HepG2 (cell line): Measurements from ENCODE around the gene CMTM8. TPM values are rescaled to one million over a fixed set of nuclear protein-coding genes. Genes with fewer than 3 reads are reported as not detected.

Source experiments
- AHR ChIP-seq: IDR thresholded peaks from 2 replicates; pipeline ENCODE4 v1.6.1; 2018; ENCODE audit warnings: missing genetic modification reagents, missing compliant biosample characterization
- ATF5 ChIP-seq: sonication (generic); formaldehyde crosslinking; IDR thresholded peaks from 2 replicates; pipeline ENCODE4 v1.4.0; 2020; ENCODE audit warnings: mild to moderate bottlenecking, low read depth, missing genetic modification reagents
- CREM ChIP-seq, 2 experiments: sonication (generic) in 1 of 2; formaldehyde crosslinking in 1 of 2; IDR thresholded peaks; 2 replicates each; pipeline versions ENCODE4 v1.4.0 to v1.6.1; 2016 to 2020; ENCODE audit warnings: antibody characterized with exemption in 1 of 2, mild to moderate bottlenecking in 1 of 2, missing genetic modification reagents in 1 of 2
- DRAP1 ChIP-seq: IDR thresholded peaks from 2 replicates; pipeline ENCODE4 v1.6.1; 2016; ENCODE audit warnings: missing genetic modification reagents, missing compliant biosample characterization
- ELK4 ChIP-seq: sonication (generic); formaldehyde crosslinking; IDR thresholded peaks from 2 replicates; pipeline ENCODE4 v1.9.0; 2021; ENCODE audit warnings: missing genetic modification reagents, borderline replicate concordance
- ERF ChIP-seq: IDR thresholded peaks from 2 replicates; pipeline ENCODE4 v1.6.1; 2018; ENCODE audit warnings: missing biosample characterization, missing genetic modification reagents
- GMEB2 ChIP-seq: IDR thresholded peaks from 2 replicates; pipeline ENCODE4 v1.6.1; 2016; ENCODE audit warnings: missing biosample characterization, missing genetic modification reagents, low read depth
- HINFP ChIP-seq: sonication (generic); formaldehyde crosslinking; IDR thresholded peaks from 2 replicates; pipeline ENCODE4 v1.4.0; 2020; ENCODE audit warnings: low read depth, mild to moderate bottlenecking, missing genetic modification reagents
- IKZF4 ChIP-seq: sonication (generic); formaldehyde crosslinking; IDR thresholded peaks from 2 replicates; pipeline ENCODE4 v1.5.1; 2020; ENCODE audit warnings: borderline replicate concordance, mild to moderate bottlenecking, low read depth, missing genetic modification reagents; ENCODE audit errors: not compliant biosample characterization
- KLF11 ChIP-seq: IDR thresholded peaks from 2 replicates; pipeline ENCODE4 v1.6.1; 2016; ENCODE audit warnings: missing compliant biosample characterization
- KLF16 ChIP-seq, 2 experiments: sonication (generic) in 1 of 2; formaldehyde crosslinking in 1 of 2; IDR thresholded peaks; 2 replicates each; pipeline versions ENCODE4 v1.6.1 to v1.8.0; 2016 to 2023; ENCODE audit warnings: missing genetic modification reagents in 2 of 2, missing compliant biosample characterization in 1 of 2
- MBNL3 ChIP-seq: fragments of 250-450 bp; sonication (Bioruptor Pico); conservative IDR thresholded peaks from 2 replicates; pipeline ENCODE4 v1.8.0; 2022; ENCODE audit warnings: mild to moderate bottlenecking, inconsistent platforms
- NR2F1 ChIP-seq, 2 experiments: fragments of 450-650 bp in 1 of 2; formaldehyde crosslinking in 1 of 2; IDR thresholded peaks; 2 replicates each; pipeline versions ENCODE4 v1.5.0 to v1.6.1; 2016 to 2020; ENCODE audit warnings: mild to moderate bottlenecking in 1 of 2, missing compliant biosample characterization in 1 of 2, missing genetic modification reagents in 1 of 2, moderate library complexity in 1 of 2
- SAFB2 ChIP-seq: sonication (generic); formaldehyde crosslinking; IDR thresholded peaks from 2 replicates; pipeline ENCODE4 v1.5.1; 2020; ENCODE audit warnings: missing genetic modification reagents, low read depth, mild to moderate bottlenecking, borderline replicate concordance
- SPEN ChIP-seq: sonication (generic); formaldehyde crosslinking; IDR thresholded peaks from 2 replicates; pipeline ENCODE4 v1.5.1; 2020; ENCODE audit warnings: low read depth, mild to moderate bottlenecking, missing genetic modification reagents
- TSC22D2 ChIP-seq: sonication (generic); formaldehyde crosslinking; IDR thresholded peaks from 2 replicates; pipeline ENCODE4 v1.5.1; 2020; ENCODE audit warnings: missing genetic modification reagents, mild to moderate bottlenecking, borderline replicate concordance
- YEATS4 ChIP-seq: sonication (generic); formaldehyde crosslinking; IDR thresholded peaks from 2 replicates; pipeline ENCODE4 v1.4.0; 2020; ENCODE audit warnings: missing genetic modification reagents, borderline replicate concordance
- ZBTB43 ChIP-seq: sonication (generic); formaldehyde crosslinking; conservative IDR thresholded peaks from 2 replicates; pipeline ENCODE4 v1.4.0; 2020; ENCODE audit warnings: missing genetic modification reagents
- ZFY ChIP-seq: sonication (generic); formaldehyde crosslinking; IDR thresholded peaks from 2 replicates; pipeline ENCODE4 v1.4.0; 2020; ENCODE audit warnings: missing genetic modification reagents
- ZKSCAN1 ChIP-seq: fragments of 150-350 bp; IDR thresholded peaks from 2 replicates; pipeline ENCODE4 v1.6.1; 2014; ENCODE audit warnings: low read length
- ZNF17 ChIP-seq: sonication (generic); formaldehyde crosslinking; IDR thresholded peaks from 2 replicates; pipeline ENCODE4 v1.5.0; 2020; ENCODE audit warnings: mild to moderate bottlenecking, missing genetic modification reagents
- ZNF264 ChIP-seq: sonication (generic); formaldehyde crosslinking; IDR thresholded peaks from 2 replicates; pipeline ENCODE4 v1.4.0; 2020; ENCODE audit warnings: missing genetic modification reagents
- polyA plus RNA-seq, 8 experiments: library from polyadenylated mRNA; depleted of rRNA in 3 of 8; stranded (reverse) in 7 of 8; unstranded in 1 of 8; fragments of >200 nt; fragmentation: Illumina TruSeq in 4 of 8; extraction: Trizol in 4 of 8; gene quantifications; 2 replicates each; pipeline versions ENCODE4 v1.2.1 to v1.2.3, GENCODE V29; 2011 to 2016; ENCODE audit warnings: low read depth in 4 of 8, missing spikeins in 1 of 8, mixed read lengths in 1 of 8; ENCODE audit not compliant: insufficient read depth in 1 of 8
- total RNA-seq, 5 experiments: library from RNA; depleted of rRNA; stranded (reverse); fragments of >200 nt; fragmentation: Illumina TruSeq; extraction: Trizol; gene quantifications; 2 replicates each; pipeline ENCODE4 v1.2.3, GENCODE V29; 2016; ENCODE audit warnings: low read depth in 1 of 5

The CMTM8 gene
- total and polyA plus RNA-seq, 2 of the 13 experiments (the other 11 are each of a cell fraction or from before 2014, with no cell fraction given): 8.9 to 15.8 TPM

- TF ChIP-seq ZNF17 (no peak), TSC22D2 (CRISPR knock-in tag) (no peak), CREM (IDR thresholded peaks at IDR 0.05) (peak; percentile 38; the same call in 1 of the 2 replicates), CREM (CRISPR knock-in tag; IDR thresholded peaks at IDR 0.05) (no peak), DRAP1 (CRISPR knock-in tag) (peak; percentile 11; the same call in 1 of the 2 replicates), ELK4 (CRISPR knock-in tag) (no peak), AHR (CRISPR knock-in tag) (peak; percentile 7; the same call in 1 of the 2 replicates), ERF (CRISPR knock-in tag) (peak; percentile 89), YEATS4 (CRISPR knock-in tag) (peak; percentile 64), ZKSCAN1 (no peak), KLF16 (CRISPR knock-in tag; IDR thresholded peaks at IDR 0.05) (peak in 1 of 2 experiments; percentile 70; a peak in 1 of 4 replicates), SAFB2 (CRISPR knock-in tag) (peak; percentile 69; the same call in 1 of the 2 replicates), ZFY (CRISPR knock-in tag) (peak; percentile 72; the same call in 1 of the 2 replicates), ATF5 (CRISPR knock-in tag) (peak; percentile 41; the same call in 1 of the 2 replicates), HINFP (CRISPR knock-in tag) (peak; percentile 81; the same call in 1 of the 2 replicates), KLF11 (CRISPR knock-in tag) (0 out of 2 replicates have a peak, but pooled peaks have one; percentile 51), NR2F1 (CRISPR knock-in tag; IDR thresholded peaks at IDR 0.05) (peak; percentile 63 to 82), SPEN (CRISPR knock-in tag) (peak; percentile 48; the same call in 1 of the 2 replicates), GMEB2 (CRISPR knock-in tag) (no peak), IKZF4 (CRISPR knock-in tag) (no peak), MBNL3 (CRISPR knock-in tag) (no peak), ZBTB43 (CRISPR knock-in tag) (peak; percentile 60; the same call in 1 of the 2 replicates), ZNF264 (CRISPR knock-in tag) (peak; percentile 33; the same call in 1 of the 2 replicates)
Measured at GRCh38 chr3:32237670-32238452, 619 bp upstream of the CMTM8 start (continued).
